Measurements from ENCODE around the gene FYB1.

FYB1 gene, protein sequence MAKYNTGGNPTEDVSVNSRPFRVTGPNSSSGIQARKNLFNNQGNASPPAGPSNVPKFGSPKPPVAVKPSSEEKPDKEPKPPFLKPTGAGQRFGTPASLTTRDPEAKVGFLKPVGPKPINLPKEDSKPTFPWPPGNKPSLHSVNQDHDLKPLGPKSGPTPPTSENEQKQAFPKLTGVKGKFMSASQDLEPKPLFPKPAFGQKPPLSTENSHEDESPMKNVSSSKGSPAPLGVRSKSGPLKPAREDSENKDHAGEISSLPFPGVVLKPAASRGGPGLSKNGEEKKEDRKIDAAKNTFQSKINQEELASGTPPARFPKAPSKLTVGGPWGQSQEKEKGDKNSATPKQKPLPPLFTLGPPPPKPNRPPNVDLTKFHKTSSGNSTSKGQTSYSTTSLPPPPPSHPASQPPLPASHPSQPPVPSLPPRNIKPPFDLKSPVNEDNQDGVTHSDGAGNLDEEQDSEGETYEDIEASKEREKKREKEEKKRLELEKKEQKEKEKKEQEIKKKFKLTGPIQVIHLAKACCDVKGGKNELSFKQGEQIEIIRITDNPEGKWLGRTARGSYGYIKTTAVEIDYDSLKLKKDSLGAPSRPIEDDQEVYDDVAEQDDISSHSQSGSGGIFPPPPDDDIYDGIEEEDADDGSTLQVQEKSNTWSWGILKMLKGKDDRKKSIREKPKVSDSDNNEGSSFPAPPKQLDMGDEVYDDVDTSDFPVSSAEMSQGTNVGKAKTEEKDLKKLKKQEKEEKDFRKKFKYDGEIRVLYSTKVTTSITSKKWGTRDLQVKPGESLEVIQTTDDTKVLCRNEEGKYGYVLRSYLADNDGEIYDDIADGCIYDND

DNA sequence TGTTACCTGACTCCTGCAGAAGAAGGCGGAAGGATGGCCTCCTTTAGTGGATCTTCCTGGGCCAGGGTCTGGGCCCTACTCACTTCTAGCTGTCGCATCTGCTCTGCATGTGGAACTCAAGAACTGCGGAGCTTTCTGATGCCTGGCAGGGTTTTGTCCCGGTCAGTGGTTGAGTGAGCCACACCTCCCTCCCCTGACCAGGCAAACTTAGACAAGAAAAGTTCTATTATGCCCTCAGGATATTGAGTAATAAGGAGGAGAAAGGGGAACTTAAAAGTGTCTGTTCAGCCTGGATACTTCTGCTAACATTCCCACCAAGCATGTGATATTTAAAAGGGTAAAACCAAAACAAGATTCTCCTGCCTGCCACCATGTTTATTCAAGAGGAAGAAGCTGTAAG is at the start of gene FYB1:
FYB1 (minus strand) TSS at position 127 of the 400 bp plus-strand sequence. CDS start 16,603 bp downstream, outside the sequence.
- peaks cover 73% of the 10 kb centered on the region for H3K4me1 Mint-ChIP-seq (ENCODE audit: low read depth)
- H3K4me3 Mint-ChIP-seq, result no peak within 1 kb of the TSS
- DNase-seq, result no peak
- H3K27me3 Mint-ChIP-seq, result no peaks in the 10 kb centered on the region
- H3K27ac Mint-ChIP-seq, result peak within 1 kb of the TSS; percentile 47
- H3K9me3 Mint-ChIP-seq, result no peaks in the 10 kb centered on the region
- H3K36me3 Mint-ChIP-seq (ENCODE audit: low read depth), result no peaks in the 10 kb centered on the region

DNA sequence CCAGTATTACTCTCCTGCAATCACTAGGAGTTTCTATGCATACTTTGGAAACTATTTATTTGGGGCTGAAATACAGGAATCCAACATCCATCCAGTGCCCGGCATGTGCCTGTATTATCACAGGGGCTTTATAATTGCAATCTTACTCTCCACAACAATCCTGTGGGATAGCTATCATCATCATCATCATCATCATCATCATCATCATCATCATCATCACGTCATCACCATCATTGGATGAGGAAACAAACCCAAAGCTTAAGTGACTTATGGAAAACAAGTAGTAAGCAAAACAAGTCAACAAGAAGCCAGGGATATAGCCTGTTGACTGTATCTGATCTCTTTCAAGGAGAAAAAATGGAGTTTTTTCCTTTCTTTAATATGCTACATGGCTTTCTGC is 47.8 kb upstream of the FYB1 start:
- Mint-ChIP-seq H3K4me1 (ENCODE audit: low read depth) (peaks cover 24% of the 10 kb centered on the region), H3K36me3 (ENCODE audit: low read depth) (no peaks in the 10 kb centered on the region), H3K9me3 (no peaks in the 10 kb centered on the region), H3K27ac (no peak overlapping the region), H3K27me3 (no peaks in the 10 kb centered on the region), H3K4me3 (no peak overlapping the region)
- DNase-seq, result no peak

DNA sequence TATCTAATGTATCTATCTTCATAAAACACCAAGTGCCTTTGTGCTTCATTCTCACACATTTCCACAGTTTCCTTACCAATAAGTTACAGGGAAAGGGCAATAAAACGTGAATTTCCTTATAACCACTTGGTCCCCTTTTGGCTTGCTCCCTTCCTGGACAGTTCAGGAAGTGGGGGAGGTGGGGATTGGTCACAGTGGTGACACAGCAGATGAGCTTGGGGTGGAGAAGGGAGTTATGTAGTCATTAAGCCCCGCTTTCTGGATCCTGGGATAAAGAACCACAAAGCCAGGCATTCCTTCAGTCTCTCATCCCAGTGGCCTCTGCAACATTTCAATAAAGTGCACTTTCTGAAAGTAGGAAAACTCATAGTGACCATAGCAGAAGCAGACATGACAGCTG is 47.1 kb upstream of the FYB1 start:
- Mint-ChIP-seq H3K9me3 (no peaks in the 10 kb centered on the region), H3K4me1 (ENCODE audit: low read depth) (peaks cover 17% of the 10 kb centered on the region), H3K27ac (no peak overlapping the region), H3K4me3 (no peak overlapping the region), H3K27me3 (no peaks in the 10 kb centered on the region), H3K36me3 (ENCODE audit: low read depth) (no peaks in the 10 kb centered on the region)
- DNase-seq, result no peak

GRCh38 chr5:39264528-39264927 is 45.2 kb upstream of the FYB1 start:
- H3K9me3 Mint-ChIP-seq, result no peaks in the 10 kb centered on the region
- no peaks in the 10 kb centered on the region for H3K36me3 Mint-ChIP-seq (ENCODE audit: low read depth)
- H3K27me3 Mint-ChIP-seq, result no peaks in the 10 kb centered on the region
- no peak overlapping the region for H3K27ac Mint-ChIP-seq
- no peak for DNase-seq
- peaks cover 10% of the 10 kb centered on the region for H3K4me1 Mint-ChIP-seq (ENCODE audit: low read depth)
- H3K4me3 Mint-ChIP-seq, result no peak overlapping the region

GRCh38 chr5:39262981-39263380 is 43.6 kb upstream of the FYB1 start:
- Mint-ChIP-seq H3K9me3 (no peaks in the 10 kb centered on the region), H3K4me1 (ENCODE audit: low read depth) (peaks cover 10% of the 10 kb centered on the region), H3K27me3 (no peaks in the 10 kb centered on the region), H3K36me3 (ENCODE audit: low read depth) (no peaks in the 10 kb centered on the region), H3K4me3 (no peak overlapping the region), H3K27ac (no peak overlapping the region)
- DNase-seq, result no peak

DNA sequence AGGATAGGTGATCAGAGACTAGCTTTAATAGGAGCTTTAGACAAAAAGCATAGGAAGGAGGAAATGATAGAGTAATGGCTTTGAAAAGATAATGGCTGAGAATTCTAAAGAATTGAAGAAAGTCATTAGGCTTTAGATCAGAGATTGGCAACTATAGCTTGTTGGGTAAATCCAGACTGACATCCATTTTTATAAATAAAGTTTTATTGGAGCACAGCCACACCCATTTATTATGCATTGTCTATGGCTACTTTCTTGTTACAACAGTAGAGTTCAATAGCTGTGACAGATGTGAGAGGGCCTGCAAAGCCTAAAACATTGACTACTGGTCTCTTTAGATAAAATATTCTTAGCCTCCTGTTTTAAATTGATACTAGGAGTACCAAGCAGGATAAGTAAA is 40.7 kb upstream of the FYB1 start:
- Mint-ChIP-seq H3K27me3 (no peaks in the 10 kb centered on the region), H3K36me3 (ENCODE audit: low read depth) (no peaks in the 10 kb centered on the region), H3K4me1 (ENCODE audit: low read depth) (peaks cover 21% of the 10 kb centered on the region), H3K27ac (no peak overlapping the region), H3K4me3 (no peak overlapping the region), H3K9me3 (no peaks in the 10 kb centered on the region)
- no peak for DNase-seq

GRCh38 chr5:39257554-39257953 is 38.2 kb upstream of the FYB1 start:
- H3K36me3 Mint-ChIP-seq (ENCODE audit: low read depth), result no peaks in the 10 kb centered on the region
- no peak for DNase-seq
- H3K4me1 Mint-ChIP-seq (ENCODE audit: low read depth), result peaks cover 15% of the 10 kb centered on the region
- H3K9me3 Mint-ChIP-seq, result no peaks in the 10 kb centered on the region
- no peak overlapping the region for H3K4me3 Mint-ChIP-seq
- H3K27me3 Mint-ChIP-seq, result no peaks in the 10 kb centered on the region
- no peak overlapping the region for H3K27ac Mint-ChIP-seq

GRCh38 chr5:39256477-39257235 is 37.3 kb upstream of the FYB1 start:
- peaks cover 15% of the 10 kb centered on the region for H3K4me1 Mint-ChIP-seq (ENCODE audit: low read depth)
- H3K4me3 Mint-ChIP-seq, result no peak overlapping the region
- no peaks in the 10 kb centered on the region for H3K36me3 Mint-ChIP-seq (ENCODE audit: low read depth)
- no peaks in the 10 kb centered on the region for H3K9me3 Mint-ChIP-seq
- H3K27me3 Mint-ChIP-seq, result no peaks in the 10 kb centered on the region
- no peak overlapping the region for H3K27ac Mint-ChIP-seq
- no peak for DNase-seq

GRCh38 chr5:39255406-39255805 is 36.0 kb upstream of the FYB1 start:
- no peak overlapping the region for H3K4me3 Mint-ChIP-seq
- no peak overlapping the region for H3K27ac Mint-ChIP-seq
- H3K27me3 Mint-ChIP-seq, result no peaks in the 10 kb centered on the region
- H3K9me3 Mint-ChIP-seq, result no peaks in the 10 kb centered on the region
- DNase-seq, result no peak
- H3K4me1 Mint-ChIP-seq (ENCODE audit: low read depth), result peaks cover 15% of the 10 kb centered on the region
- no peaks in the 10 kb centered on the region for H3K36me3 Mint-ChIP-seq (ENCODE audit: low read depth)

DNA sequence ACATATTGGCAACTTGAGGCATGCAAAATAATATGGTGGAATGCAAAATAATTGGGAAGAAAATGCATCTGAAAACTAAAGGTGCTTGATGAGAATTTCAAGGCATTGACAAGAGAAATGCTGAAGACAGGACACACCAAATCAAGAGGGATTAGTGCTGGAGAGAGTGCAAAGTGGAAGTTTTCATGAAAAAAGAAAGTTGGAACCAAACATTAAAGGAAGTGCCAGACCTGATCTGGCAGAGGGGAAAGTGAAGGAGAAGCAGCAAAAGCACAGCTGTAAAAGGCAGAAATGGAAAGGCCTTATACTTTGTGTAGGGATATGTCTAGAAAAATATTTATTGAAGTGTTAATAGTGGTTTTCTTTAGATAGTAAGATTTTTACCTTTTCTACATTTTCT is 35.3 kb upstream of the FYB1 start:
- no peak overlapping the region for H3K27ac Mint-ChIP-seq

DNA sequence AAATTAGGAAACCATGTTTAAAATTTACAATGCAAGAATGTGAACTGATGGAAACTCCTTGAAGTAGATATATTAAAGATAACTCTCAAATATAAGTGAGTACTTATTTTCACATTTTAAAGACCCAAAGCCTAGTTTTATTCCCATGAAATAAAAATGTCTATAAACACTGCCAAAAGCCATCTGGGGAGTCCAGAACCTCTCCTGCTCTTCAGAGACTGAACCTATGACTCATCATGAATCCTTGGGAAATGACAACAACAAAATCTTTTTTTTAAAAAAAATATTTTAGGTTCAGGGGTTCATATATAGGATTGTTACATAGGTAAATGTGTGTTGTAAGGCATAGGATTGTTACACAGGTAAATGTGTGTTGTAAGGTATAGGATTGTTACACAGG is 33.8 kb upstream of the FYB1 start:
- Mint-ChIP-seq H3K4me1 (ENCODE audit: low read depth) (peaks cover 19% of the 10 kb centered on the region), H3K4me3 (no peak overlapping the region), H3K27ac (no peak overlapping the region), H3K27me3 (no peaks in the 10 kb centered on the region), H3K36me3 (ENCODE audit: low read depth) (no peaks in the 10 kb centered on the region), H3K9me3 (peaks cover 4% of the 10 kb centered on the region)
- no peak for DNase-seq

More for the DNA sequence above, 35.3 kb upstream of the FYB1 start:
- Mint-ChIP-seq H3K36me3 (ENCODE audit: low read depth) (no peaks in the 10 kb centered on the region), H3K4me3 (no peak overlapping the region), H3K27me3 (no peaks in the 10 kb centered on the region), H3K4me1 (ENCODE audit: low read depth) (peaks cover 15% of the 10 kb centered on the region), H3K9me3 (peaks cover 4% of the 10 kb centered on the region)
- DNase-seq, result no peak

GRCh38 chr5:39249564-39250274 is 30.4 kb upstream of the FYB1 start:
- Mint-ChIP-seq H3K27ac (no peak overlapping the region), H3K36me3 (ENCODE audit: low read depth) (no peaks in the 10 kb centered on the region), H3K9me3 (peaks cover 4% of the 10 kb centered on the region), H3K4me3 (no peak overlapping the region), H3K27me3 (no peaks in the 10 kb centered on the region), H3K4me1 (ENCODE audit: low read depth) (peaks cover 5% of the 10 kb centered on the region)
- no peak for DNase-seq

DNA sequence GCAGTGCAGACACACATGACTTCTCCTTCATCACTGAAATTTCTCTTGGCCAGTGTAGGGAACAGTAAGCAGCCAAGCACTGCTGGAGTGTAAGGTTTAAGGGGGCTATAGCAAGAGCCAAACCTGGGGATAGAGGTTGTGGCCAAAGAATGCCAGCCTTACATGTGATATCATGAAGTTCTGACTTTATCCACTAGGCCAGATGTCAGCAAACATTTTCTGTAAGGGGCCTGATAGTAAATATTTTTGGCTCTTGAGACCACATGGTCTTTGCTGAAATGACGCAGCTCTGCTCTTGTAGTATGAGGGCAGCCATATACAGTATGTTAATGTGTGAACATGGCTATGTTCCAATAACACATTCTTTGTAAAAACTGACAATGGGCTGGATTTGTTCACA is 29.7 kb upstream of the FYB1 start:
- peaks cover 4% of the 10 kb centered on the region for H3K9me3 Mint-ChIP-seq
- no peak overlapping the region for H3K27ac Mint-ChIP-seq
- no peak overlapping the region for H3K4me3 Mint-ChIP-seq
- H3K27me3 Mint-ChIP-seq, result no peaks in the 10 kb centered on the region
- H3K4me1 Mint-ChIP-seq (ENCODE audit: low read depth), result peaks cover 5% of the 10 kb centered on the region
- DNase-seq, result no peak
- no peaks in the 10 kb centered on the region for H3K36me3 Mint-ChIP-seq (ENCODE audit: low read depth)

- no peak overlapping the region for H3K4me3 Mint-ChIP-seq
- DNase-seq, result no peak
- H3K9me3 Mint-ChIP-seq, result peaks cover 12% of the 10 kb centered on the region
- no peaks in the 10 kb centered on the region for H3K36me3 Mint-ChIP-seq (ENCODE audit: low read depth)
- no peaks in the 10 kb centered on the region for H3K27me3 Mint-ChIP-seq
- H3K4me1 Mint-ChIP-seq (ENCODE audit: low read depth), result peaks cover 11% of the 10 kb centered on the region
- H3K27ac Mint-ChIP-seq, result no peak overlapping the region
These were observed 21.4 kb upstream of the FYB1 start for GRCh38 chr5:39240750-39241149.

Measured in activated T-cell treated with anti-CD3 and anti-CD28 coated beads, Interleukin-2, amount 50 U/mL, for 24 hours (primary cell).